NOMO-1 (cell line): Measurements from ENCODE around the gene NCS1.

Experiments
- DNase-seq, 2 experiments: peaks; one replicate each; lab custom pipeline; 2025; ENCODE audit not compliant: unreplicated experiment in 2 of 2; lab: John Stamatoyannopoulos, UW

Gene NCS1

DNA sequence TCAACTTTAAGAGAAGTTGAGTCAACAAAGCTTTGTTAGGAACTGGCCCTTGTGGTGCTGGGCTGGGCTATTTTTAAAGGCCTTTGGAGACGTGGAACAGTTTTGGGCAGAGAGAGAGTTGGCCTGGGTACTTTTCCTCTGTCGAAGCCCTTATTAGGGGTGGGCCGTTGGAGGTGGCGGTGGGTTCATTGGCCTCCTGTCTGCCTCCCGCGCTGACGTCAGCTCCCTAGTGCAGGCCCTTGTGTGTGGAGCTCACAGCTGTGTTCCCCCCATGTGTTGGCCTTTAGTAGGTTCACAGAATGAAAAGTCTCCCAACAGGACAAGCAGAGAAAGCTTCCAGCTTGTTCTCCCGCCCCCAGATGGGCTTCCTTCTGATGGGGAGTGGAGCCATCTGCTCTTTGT, 2.7 kb downstream of the NCS1 start:
- DNase-seq: no peak

GRCh38 chr9:130175355-130175754, 3.2 kb downstream of the NCS1 start:
- DNase-seq: no peak

DNA sequence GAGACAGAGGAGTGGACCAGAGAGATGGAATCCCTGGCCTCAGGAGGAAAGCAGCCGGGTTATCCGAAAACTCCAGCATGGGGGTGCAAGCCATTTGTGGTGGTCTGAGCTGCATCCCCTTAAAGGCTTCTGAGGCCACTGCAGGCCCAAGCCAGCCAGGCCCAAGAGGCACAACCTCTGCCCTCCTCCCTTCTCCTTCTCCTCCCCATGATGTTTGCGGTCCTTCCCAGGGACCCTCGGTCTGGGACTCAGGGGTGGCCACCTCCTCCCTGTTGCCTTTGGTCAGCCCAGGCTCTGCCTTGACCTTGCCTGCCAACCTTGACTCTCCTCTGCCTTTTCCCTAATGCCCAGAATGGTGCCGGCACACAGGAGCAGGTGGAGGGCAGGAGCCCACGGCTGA, 4.6 kb downstream of the NCS1 start:
- DNase-seq: no peak

DNA sequence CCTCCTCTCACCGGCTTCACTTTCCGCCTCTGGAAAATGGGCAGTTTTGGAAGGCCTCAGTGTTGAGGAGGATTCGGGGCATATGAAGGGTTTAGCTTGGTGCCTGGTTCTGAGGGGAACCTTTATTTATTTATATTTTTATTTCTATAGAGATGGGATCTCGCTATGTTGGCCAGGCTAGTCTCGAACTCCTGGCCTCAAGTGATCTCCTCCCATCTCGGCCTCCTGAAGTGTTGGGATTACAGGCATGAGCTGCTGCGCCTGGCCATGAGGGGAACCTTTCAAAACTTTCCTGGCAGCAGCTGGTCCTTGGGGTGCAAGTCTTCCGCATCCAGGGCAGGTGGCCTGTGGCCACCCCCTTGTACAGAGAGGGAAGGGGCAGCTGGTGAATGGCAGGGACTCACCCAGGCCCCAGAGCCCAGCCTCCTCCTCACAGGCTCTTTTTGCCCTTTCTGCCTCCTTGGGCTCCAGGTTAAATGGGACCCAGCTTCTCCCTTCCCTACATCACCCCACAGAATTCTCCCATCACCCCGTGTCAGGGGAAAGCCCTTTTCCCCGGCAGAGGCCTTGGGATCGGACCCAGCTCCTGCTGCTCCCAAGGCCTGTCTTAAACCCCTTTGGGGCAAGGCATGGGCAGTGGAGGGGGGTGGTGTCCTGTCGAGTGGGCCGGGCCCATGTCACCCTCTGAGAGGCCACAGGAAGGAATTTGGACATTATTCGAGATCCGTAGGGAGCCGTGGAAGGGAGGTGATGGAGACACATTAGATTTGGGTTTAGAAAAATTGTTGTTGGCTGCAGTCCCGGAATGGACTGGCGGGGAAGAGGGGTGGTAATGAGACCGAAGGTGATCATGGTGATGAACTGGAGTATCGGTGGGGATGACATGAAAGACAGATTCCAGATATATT, 5.9 kb downstream of the NCS1 start:
- DNase-seq: no peak

GRCh38 chr9:130179331-130179907, 7.2 kb downstream of the NCS1 start:
- no peak for DNase-seq

- DNase-seq: no peak
Measured at GRCh38 chr9:130180516-130180915, 8.3 kb downstream of the NCS1 start.

- DNase-seq: no peak
Measured at GRCh38 chr9:130181678-130182380, 9.6 kb downstream of the NCS1 start.

DNA sequence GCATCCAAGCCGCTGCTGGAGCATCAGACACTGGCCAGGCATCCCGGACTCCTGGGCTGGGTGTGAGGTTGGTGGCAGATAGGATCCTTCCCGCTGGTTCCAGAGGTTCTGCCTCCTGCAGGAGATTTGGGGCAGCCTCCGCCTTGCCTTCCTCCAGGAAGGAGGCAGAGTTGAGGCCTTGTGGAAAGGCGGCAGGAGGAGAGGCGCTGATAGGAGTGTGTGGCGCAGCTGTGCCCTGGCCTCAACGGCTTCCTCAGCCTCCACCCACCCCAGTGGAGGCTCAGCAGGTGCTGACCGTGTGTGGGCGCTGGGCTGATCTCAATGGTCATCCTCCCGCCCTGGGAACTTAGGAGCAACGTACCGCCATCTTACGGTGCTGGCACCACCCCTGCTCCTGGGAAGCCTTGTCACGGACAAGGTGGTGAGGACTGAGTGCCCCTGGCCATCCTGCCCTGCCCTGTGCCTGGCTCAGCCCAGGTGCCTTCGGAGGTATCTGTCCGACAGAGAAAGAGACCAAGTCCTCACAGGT, 10.2 kb downstream of the NCS1 start:
- no peak for DNase-seq

DNA sequence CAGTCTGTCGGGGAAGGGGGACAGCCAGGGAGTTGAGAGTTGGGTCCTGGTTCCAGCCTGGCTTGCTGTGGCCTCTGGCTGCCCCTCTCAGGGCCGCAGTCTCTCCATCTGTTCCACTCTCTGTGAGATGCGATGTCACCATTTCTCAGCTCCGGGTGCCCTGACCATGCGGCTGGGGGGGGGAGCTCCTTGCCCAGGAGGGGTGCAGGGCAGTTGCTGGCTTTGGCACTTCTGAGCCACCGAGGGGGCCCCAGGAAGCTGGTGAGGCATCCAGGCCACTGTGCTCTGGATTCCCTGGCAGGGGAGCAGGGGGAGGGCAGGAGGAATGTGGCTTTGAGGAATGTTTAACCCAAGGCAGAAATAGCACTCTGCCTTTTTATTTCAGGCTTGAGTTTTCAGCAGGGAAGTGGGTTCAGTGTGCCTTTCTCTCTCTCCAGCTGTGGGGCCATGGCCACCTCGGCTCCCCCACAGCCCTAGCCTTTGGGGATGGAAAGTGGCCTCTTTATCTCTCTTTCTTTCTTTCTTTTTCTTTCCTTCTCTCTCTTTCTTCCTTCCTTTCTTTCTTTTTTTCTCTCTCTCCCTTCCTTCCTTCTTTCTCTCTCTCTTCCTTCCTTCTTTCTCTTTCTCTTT, 11.0 kb downstream of the NCS1 start:
- DNase-seq: no peak

DNA sequence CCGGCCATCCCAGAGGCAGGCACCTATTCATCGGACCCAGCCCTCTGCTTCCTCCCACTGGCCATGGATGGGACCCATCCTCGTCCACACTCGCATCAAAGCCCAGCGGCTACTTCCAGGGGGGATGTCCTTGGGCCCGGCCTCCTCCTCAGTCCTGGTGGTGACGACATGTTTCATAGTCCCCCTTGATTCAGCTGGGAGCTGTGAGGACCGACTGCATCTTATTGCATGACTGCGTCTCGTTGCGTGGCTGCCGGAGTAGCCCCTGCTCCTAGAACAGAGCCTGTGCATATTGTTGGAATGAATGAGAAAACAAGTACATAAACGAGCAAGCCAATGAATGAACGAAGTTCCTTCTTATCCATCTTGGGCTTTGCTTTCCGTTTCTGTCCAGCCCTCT, 12.8 kb downstream of the NCS1 start:
- DNase-seq: no peak

DNA sequence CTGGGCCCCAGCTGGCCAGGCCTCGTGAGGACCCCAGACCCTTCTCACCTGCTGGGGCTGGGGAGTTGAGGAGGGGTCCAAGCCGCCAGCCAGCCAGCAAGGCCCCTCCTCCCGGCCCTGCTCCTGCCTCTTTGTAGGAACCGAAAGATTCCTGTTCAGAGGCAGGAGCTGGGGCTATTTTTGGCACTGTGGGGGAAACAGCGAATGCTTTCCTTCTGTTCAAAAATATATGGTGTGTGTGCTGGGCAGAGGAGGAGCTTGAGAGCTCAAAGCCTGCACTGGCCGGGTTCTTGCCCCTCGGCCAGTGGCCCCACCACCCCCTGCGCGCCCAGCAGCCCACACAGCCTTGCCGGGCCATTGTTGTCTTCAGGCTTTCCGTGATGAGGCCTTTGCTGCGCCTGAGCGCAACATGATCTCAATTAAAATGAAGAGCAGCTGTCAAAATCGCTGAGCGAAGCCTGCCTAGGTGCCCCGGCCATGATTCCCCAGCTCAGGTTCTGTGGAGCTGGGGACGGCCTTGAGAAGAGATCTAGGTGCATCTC, 13.4 kb downstream of the NCS1 start:
- no peak for DNase-seq

DNA sequence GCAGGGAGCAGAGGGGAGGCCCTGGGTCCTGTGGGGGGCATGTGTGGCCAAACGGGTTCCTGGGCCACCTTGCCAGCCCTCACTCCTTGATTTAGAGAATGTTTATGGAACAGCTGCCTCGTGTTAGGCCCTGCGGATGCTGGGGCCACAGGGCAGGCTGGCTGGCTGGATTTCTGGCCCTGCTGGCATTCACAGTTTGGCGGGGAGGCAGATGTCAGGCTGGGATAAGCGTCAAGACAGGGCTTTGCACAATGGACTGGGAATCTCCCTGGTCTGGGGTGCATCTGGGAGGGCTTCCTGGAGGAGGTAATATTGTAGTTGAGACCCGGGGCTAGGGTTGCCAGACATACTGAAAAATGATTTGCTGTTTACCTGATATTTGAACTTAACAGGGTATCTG, 13.8 kb downstream of the NCS1 start:
- no peak for DNase-seq

- peak; percentile 49 to 60 for DNase-seq
Measured at GRCh38 chr9:130186839-130187522, 14.8 kb downstream of the NCS1 start.

GRCh38 chr9:130187523-130187846, 15.3 kb downstream of the NCS1 start:
- no peak for DNase-seq

GRCh38 chr9:130188860-130189481, 16.8 kb downstream of the NCS1 start:
- no peak for DNase-seq

GRCh38 chr9:130189840-130190239, 17.6 kb downstream of the NCS1 start:
- DNase-seq: no peak

- DNase-seq: no peak
Measured at GRCh38 chr9:130191068-130191748, 19.0 kb downstream of the NCS1 start.

DNA sequence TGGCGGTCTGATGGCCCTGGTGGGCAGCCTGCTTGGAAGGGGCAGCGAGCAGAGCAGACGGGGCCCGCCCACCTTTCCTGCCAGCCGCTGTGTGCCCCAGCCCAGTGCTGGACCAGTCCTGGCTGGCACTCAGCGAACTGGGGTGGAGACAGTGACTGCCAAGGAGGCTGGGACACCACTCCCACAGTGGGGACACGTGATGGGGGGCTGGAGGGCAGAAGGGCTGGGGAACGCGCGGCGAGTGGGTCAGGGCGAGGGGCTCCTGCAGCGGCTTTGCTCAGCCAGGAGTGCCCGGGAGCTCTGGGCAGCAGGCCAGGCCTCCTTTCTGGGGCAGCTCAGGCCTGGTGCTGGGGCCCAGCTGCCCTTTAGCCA, 19.5 kb downstream of the NCS1 start:
- DNase-seq: no peak

DNA sequence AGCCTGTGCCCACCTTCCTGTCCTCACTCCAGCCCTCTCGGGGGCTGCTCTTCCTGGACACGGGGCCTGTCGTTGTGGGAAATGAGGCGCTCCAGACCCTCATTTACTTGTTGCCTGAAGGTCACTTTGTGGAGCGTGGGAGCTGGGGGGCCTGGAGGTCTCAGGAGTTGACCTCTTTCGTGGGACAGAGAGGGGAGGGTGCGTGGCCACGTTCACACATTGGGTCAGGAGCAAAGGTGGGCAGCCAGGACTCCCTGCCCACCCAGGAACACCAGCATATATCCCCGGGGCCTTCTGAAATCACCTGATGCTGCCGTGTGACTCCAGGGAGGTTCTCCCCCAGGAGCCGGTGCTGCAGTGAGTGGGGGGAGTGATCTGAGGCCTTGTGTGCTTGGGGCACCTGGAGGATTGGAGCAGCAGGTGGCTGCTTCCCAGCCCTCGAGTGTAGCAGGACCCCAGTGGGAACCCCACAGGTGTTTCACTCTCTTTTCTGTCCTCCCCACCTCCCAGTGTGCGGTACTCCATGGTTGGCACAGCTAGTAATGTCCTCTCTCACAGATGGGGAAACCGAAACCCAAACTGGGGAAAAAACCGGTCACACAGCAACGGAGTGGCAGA, 20.3 kb downstream of the NCS1 start:
- DNase-seq: no peak
